OCI-LY3 (cell line): ENCODE data around the gene BPGM.

Source experiments
- H2AFZ ChIP-seq: fragments of 200-600, 300-600 bp; shearing (Covaris generic); 2 replicates; pipeline ENCODE4 v1.6.0; 2014; ENCODE audit warnings: antibody characterized with exemption, low read depth, low read length
- H3K27ac ChIP-seq: fragments of 200-600, 300-600 bp; sonication (generic); 2 replicates; pipeline ENCODE4 v1.5.1; 2014; ENCODE audit warnings: mild to moderate bottlenecking, low read length, moderate library complexity, mixed read lengths
- H3K27me3 ChIP-seq: fragments of 200-600, 300-600 bp; sonication (generic); 2 replicates; pipeline ENCODE4 v1.6.1; 2014; ENCODE audit warnings: low read depth, low read length, mixed read lengths
- H3K36me3 ChIP-seq: fragments of 200-600, 300-600 bp; sonication (generic); replicated peaks from 2 replicates; pipeline ENCODE3; 2014; ENCODE audit warnings: low read depth, low read length, mixed read lengths
- H3K4me1 ChIP-seq: fragments of 300-600, 200-600 bp; sonication (generic); 2 replicates; pipeline ENCODE4 v1.6.1; 2014; ENCODE audit warnings: low read length, mixed read lengths
- H3K4me2 ChIP-seq: fragments of 200-600, 300-600 bp; sonication (generic); 2 replicates; pipeline ENCODE4 v1.6.1; 2014; ENCODE audit warnings: low read length, mixed read lengths
- H3K4me3 ChIP-seq: fragments of 300-600, 200-600 bp; sonication (generic); 2 replicates; pipeline ENCODE4 v1.5.1; 2014; ENCODE audit warnings: antibody characterized with exemption, mild to moderate bottlenecking, low read length, moderate library complexity
- H3K79me2 ChIP-seq: fragments of 300-600, 200-600 bp; shearing (Covaris generic); 2 replicates; pipeline ENCODE4 v1.6.1; 2014; ENCODE audit warnings: mild to moderate bottlenecking, low read length, mixed read lengths
- H3K9ac ChIP-seq: fragments of 300-600, 200-600 bp; shearing (Covaris generic); 2 replicates; pipeline ENCODE4 v1.6.0; 2014; ENCODE audit warnings: mild to moderate bottlenecking, low read length, moderate library complexity
- H3K9me3 ChIP-seq: fragments of 200-600, 300-600 bp; shearing (Covaris generic); 2 replicates; pipeline ENCODE4 v1.6.1; 2014; ENCODE audit warnings: low read length, mixed read lengths; ENCODE audit not compliant: insufficient read depth
- H4K20me1 ChIP-seq: fragments of 200-600, 300-600 bp; sonication (generic); 2 replicates; pipeline ENCODE4 v1.6.1; 2016; ENCODE audit warnings: low read length, mixed read lengths; ENCODE audit not compliant: insufficient read depth
- CTCF ChIP-seq: fragments of 200-600, 300-600 bp; sonication (generic); IDR thresholded peaks from 2 replicates; pipeline ENCODE4 v1.5.1; 2014; ENCODE audit warnings: antibody characterized with exemption, low read length, low read depth
- EZH2phosphoT487 ChIP-seq: fragments of 200-600 bp; shearing (Covaris generic); IDR thresholded peaks from 2 replicates; pipeline ENCODE4 v1.6.1; 2018; ENCODE audit warnings: antibody characterized with exemption, mixed run types, low read depth

Gene BPGM

GRCh38 chr7:134616611-134617010, 30.0 kb upstream of the BPGM start:
- H4K20me1 ChIP-seq = no peaks in the 10 kb centered on the region
- H3K4me3 ChIP-seq = no peak overlapping the region
- H3K4me1 ChIP-seq = no peaks in the 10 kb centered on the region; the same call in 1 of the 2 replicates
- H3K79me2 ChIP-seq = no peaks in the 10 kb centered on the region
- H3K4me2 ChIP-seq = no peak overlapping the region
- H3K9ac ChIP-seq = no peak overlapping the region
- TF ChIP-seq CTCF = no peak
- no peak for TF ChIP-seq EZH2phosphoT487
- no peak overlapping the region for H3K27ac ChIP-seq
- peaks cover 65% of the 10 kb centered on the region for H3K27me3 ChIP-seq
- no peaks in the 10 kb centered on the region for H3K36me3 ChIP-seq
- no peaks in the 10 kb centered on the region for H3K9me3 ChIP-seq
- no peak overlapping the region for H2AFZ ChIP-seq

- no peak overlapping the region for H2AFZ ChIP-seq
- H3K27me3 ChIP-seq = peaks cover 75% of the 10 kb centered on the region
- TF ChIP-seq CTCF (no peak), EZH2phosphoT487 (no peak)
- H3K9me3 ChIP-seq = no peaks in the 10 kb centered on the region
- no peak overlapping the region for H3K4me2 ChIP-seq
- no peaks in the 10 kb centered on the region for H3K79me2 ChIP-seq
- no peaks in the 10 kb centered on the region for H3K36me3 ChIP-seq
- no peak overlapping the region for H3K4me3 ChIP-seq
- H3K9ac ChIP-seq = no peak overlapping the region
- H4K20me1 ChIP-seq = no peaks in the 10 kb centered on the region
- no peak overlapping the region for H3K27ac ChIP-seq
- no peaks in the 10 kb centered on the region; the same call in 1 of the 2 replicates for H3K4me1 ChIP-seq
Measured at GRCh38 chr7:134618756-134619530, 27.7 kb upstream of the BPGM start.

- Histone ChIP-seq H3K4me2 (no peak overlapping the region), H3K9ac (no peak overlapping the region), H2AFZ (no peak overlapping the region), H3K4me3 (no peak overlapping the region), H3K27ac (no peak overlapping the region), H3K79me2 (no peaks in the 10 kb centered on the region), H3K9me3 (no peaks in the 10 kb centered on the region), H3K27me3 (peaks cover 78% of the 10 kb centered on the region), H3K4me1 (no peaks in the 10 kb centered on the region; the same call in 1 of the 2 replicates), H3K36me3 (no peaks in the 10 kb centered on the region), H4K20me1 (no peaks in the 10 kb centered on the region)
- TF ChIP-seq CTCF (no peak), EZH2phosphoT487 (no peak)
Measured at GRCh38 chr7:134619627-134620331, 26.9 kb upstream of the BPGM start.

GRCh38 chr7:134622303-134622995, 24.2 kb upstream of the BPGM start:
- Histone ChIP-seq H3K4me3 (no peak overlapping the region), H3K4me2 (no peak overlapping the region), H2AFZ (no peak overlapping the region), H3K27ac (no peak overlapping the region), H3K27me3 (peaks cover 88% of the 10 kb centered on the region), H3K4me1 (peaks cover 10% of the 10 kb centered on the region), H3K79me2 (no peaks in the 10 kb centered on the region), H3K36me3 (no peaks in the 10 kb centered on the region), H4K20me1 (no peaks in the 10 kb centered on the region), H3K9ac (no peak overlapping the region), H3K9me3 (no peaks in the 10 kb centered on the region)
- TF ChIP-seq EZH2phosphoT487 (no peak), CTCF (no peak)
